ENCODE results near the gene LINC01488.

LINC01488 gene

DNA sequence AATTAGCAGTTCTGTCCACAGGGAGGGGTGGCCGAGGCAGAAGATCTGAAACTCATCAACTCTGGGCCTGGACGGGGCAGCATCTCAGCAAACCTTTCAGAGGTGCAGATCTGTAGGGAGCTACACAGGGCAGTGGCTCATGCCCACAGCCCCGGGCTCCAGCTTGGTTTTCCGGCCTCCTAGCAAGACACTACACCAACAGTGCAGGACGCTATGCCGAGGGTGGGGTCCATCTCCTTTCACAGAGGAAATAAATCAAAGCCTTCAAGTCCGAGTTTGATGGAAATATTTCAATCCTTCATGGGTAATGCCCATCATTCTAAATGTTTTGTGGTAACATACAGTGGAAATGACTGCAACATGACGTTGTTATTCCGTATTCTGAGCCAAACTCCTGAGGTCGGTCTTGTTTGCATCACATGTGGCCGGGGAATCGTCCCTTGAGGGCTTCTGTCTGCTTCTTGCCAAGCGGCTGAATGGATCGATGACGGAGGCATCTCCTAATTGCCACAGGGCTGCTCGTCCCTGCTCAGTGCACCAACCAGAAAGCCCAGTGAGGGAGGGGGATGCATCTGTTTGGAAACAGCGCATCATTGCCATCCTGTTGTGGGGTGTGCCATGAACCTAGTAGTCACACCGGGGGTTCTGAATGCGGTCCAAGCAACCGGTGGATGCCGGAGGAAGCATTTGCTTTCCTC is 30.0 kb downstream of the LINC01488 start:
- no peak overlapping the region for H3K4me3 ChIP-seq (ENCODE audit: low read depth, low read length)
- TF ChIP-seq, protein P1, sequence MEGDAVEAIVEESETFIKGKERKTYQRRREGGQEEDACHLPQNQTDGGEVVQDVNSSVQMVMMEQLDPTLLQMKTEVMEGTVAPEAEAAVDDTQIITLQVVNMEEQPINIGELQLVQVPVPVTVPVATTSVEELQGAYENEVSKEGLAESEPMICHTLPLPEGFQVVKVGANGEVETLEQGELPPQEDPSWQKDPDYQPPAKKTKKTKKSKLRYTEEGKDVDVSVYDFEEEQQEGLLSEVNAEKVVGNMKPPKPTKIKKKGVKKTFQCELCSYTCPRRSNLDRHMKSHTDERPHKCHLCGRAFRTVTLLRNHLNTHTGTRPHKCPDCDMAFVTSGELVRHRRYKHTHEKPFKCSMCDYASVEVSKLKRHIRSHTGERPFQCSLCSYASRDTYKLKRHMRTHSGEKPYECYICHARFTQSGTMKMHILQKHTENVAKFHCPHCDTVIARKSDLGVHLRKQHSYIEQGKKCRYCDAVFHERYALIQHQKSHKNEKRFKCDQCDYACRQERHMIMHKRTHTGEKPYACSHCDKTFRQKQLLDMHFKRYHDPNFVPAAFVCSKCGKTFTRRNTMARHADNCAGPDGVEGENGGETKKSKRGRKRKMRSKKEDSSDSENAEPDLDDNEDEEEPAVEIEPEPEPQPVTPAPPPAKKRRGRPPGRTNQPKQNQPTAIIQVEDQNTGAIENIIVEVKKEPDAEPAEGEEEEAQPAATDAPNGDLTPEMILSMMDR (IDR thresholded peaks at IDR 0.05; ENCODE audit: insufficient read depth, low read depth, low read length, missing control alignments): no peak
- DNase-seq (ENCODE audit: low read depth): no peak

DNA sequence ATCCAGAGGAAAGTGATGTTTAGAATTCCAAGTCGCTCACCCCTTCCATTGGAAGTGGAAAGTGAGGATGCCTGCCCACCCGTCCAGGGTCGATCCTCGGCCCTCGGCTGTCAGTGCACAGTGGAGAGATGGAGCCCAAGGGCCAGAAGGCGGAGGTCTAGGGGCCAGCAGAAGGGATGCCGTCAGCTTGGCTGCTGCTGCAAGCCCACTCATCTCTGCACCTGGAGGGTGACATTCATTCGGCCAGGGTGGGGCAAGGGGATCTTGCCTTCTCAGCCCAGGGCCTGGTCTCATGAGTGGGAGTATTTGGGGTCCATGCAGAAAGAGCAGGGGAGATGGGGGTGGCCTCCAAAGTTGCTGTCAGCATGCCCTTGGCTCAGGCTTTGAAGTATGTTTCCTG is 30.7 kb downstream of the LINC01488 start:
- no peak overlapping the region for H3K4me3 ChIP-seq (ENCODE audit: low read depth, low read length)
- DNase-seq (ENCODE audit: low read depth): no peak
- TF ChIP-seq, protein P1 (IDR thresholded peaks at IDR 0.05; ENCODE audit: insufficient read depth, low read depth, low read length, missing control alignments): no peak

DNA sequence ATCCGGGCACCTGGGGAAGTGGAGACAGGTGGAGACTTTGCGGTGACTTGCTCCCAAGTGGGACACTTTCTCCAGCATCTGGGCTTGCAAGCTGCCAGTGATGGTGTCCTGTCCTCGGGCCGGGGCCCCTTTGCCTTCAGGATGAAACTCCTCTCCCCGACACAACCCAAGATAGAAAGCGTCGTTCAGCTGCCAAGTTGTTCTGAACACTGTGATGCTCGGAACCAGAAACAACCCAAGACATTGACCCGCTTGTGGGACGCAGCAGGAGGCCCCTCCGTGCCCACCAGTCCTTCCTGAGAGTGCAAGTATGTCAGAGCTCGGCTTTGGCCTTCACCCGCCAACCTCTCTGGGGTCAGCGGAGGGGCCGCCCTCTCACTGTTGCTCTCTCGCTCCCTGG is 31.3 kb downstream of the LINC01488 start:
- TF ChIP-seq, protein P1 (IDR thresholded peaks at IDR 0.05; ENCODE audit: insufficient read depth, low read depth, low read length, missing control alignments): no peak
- H3K4me3 ChIP-seq (ENCODE audit: low read depth, low read length): no peak overlapping the region
- DNase-seq (ENCODE audit: low read depth): no peak

DNA sequence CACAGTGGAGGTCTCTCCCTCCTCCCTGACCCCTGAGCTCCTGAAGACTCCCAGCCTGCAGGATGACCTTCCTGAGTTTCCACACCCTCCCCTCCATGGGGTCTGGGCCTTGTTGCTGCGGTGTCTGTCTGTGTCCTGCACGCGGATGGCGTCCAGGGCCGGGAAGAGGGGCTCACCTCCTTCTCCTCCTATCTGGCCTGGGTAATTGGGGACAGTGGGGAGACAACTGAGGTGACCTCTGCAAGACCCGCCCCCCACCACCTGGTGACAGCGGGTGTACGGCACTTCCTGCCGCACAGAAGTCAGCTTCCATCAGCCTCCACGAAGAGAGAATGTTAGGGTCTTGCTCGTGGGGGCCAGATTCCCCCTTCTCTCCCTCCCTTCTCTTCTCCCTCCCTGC is 31.7 kb downstream of the LINC01488 start:
- no peak overlapping the region for H3K4me3 ChIP-seq (ENCODE audit: low read depth, low read length)
- DNase-seq (ENCODE audit: low read depth): no peak
- TF ChIP-seq, protein P1 (IDR thresholded peaks at IDR 0.05; ENCODE audit: insufficient read depth, low read depth, low read length, missing control alignments): no peak

DNA sequence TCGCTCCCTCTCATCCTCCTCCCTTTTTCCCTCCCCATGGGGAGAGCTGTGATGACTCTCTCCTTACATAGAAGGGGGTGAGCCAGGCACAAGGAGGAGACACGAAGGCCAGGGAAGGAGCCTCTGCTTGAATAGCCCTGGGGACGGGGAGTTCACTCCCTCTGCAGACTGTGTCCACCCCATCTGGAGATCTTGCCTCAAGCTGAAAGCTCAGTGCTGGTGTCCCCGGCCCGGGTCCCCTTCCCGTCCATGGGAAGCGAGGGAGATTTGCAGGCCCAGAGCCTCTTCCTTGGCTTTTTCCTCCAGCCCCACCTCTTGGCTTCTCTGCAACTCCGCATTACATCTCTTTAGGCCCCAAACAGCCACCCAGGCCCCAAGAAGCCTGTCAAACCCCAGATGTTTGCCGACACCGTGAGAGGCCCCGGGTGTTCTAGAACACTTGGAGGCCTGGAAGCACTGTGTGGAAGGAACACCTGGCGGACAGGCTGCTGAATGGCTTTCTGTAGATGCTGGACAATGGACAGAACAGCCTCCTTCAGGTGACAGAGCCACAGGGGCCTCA is 32.3 kb downstream of the LINC01488 start:
- no peak for DNase-seq (ENCODE audit: low read depth)
- TF ChIP-seq, protein P1 (IDR thresholded peaks at IDR 0.05; ENCODE audit: insufficient read depth, low read depth, low read length, missing control alignments): no peak
- no peak overlapping the region for H3K4me3 ChIP-seq (ENCODE audit: low read depth, low read length)

DNA sequence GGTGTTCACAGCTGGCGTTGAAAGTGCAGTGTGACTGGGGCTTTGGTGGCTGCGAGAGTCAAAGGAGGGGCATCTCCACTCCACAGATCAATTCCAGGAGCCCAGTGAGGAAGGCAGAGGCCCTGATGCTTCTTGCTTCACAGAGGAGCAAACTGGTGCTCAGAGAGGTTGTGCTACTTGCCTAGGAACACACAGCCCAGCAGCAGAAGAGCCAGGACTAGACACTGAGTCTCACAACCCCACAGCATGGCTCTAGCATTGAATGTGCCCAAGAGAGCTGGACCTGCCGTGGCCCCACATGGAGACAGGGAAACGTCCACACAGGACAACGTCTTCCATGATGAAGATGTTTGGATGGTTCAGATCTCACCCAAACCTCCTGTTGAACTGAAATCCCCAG is 33.3 kb downstream of the LINC01488 start:
- TF ChIP-seq, protein P1 (IDR thresholded peaks at IDR 0.05; ENCODE audit: insufficient read depth, low read depth, low read length, missing control alignments): no peak
- no peak overlapping the region for H3K4me3 ChIP-seq (ENCODE audit: low read depth, low read length)
- no peak for DNase-seq (ENCODE audit: low read depth)

All from GM12865 (cell line).